NCI-H82 (cell line): ENCODE data around the gene DCBLD2.

Source experiments
- DNase-seq: peaks from one replicate; lab custom pipeline; 2025; lab: John Stamatoyannopoulos, UW

Gene DCBLD2, protein sequence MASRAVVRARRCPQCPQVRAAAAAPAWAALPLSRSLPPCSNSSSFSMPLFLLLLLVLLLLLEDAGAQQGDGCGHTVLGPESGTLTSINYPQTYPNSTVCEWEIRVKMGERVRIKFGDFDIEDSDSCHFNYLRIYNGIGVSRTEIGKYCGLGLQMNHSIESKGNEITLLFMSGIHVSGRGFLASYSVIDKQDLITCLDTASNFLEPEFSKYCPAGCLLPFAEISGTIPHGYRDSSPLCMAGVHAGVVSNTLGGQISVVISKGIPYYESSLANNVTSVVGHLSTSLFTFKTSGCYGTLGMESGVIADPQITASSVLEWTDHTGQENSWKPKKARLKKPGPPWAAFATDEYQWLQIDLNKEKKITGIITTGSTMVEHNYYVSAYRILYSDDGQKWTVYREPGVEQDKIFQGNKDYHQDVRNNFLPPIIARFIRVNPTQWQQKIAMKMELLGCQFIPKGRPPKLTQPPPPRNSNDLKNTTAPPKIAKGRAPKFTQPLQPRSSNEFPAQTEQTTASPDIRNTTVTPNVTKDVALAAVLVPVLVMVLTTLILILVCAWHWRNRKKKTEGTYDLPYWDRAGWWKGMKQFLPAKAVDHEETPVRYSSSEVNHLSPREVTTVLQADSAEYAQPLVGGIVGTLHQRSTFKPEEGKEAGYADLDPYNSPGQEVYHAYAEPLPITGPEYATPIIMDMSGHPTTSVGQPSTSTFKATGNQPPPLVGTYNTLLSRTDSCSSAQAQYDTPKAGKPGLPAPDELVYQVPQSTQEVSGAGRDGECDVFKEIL

DNA sequence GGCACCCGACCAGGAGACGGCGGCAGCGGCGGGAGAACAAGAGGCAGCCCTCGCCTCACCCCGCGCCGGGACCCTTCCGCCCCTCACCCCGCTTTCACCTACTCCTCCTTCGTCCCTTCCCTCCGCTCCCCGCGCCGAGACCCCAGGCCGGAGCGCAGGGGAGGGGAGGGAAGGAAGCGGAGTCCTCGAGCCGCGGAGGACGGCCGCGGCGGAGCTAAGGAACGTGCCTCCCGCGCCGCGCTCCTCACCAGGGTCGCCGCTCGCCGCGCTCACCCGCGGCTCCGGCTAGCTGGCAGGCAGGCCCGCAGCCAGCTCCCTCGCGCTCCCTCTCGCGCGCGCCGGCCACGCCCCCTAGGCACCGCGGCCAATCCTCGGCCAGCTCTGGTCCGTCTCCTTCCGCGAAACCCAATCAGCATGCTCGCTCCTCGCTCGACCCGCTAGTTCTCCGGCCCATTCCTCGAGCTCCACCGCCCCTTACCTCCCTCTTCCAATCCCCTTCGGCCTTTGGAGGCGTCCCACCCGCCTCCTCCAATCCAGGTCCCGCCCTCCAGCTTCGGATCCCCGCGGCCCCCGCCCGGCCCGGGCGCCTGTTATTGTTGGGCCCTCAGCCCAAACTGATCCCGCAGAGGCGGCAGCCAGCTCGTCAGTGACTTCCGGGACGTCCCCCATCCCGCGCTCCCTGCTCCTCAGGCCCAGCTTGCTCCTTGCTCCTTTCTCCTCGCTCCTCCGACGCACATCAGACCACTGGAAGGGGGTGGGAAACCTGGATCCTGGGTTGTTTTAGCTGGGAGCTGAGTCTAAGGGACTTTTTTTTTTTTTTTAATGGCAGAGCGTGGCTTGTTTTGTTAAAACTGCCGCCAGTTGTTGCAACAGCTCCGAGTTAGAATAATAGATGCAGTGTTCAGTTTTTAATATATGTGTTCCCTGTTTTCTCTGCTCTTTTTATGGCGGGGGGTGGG is at the start of gene DCBLD2:
Gene DCBLD2, minus strand, starts transcription at position 304 of the 959 bp plus-strand sequence. CDS start 369 bp downstream, outside the sequence.
- DNase-seq = peak; percentile 100

DNA sequence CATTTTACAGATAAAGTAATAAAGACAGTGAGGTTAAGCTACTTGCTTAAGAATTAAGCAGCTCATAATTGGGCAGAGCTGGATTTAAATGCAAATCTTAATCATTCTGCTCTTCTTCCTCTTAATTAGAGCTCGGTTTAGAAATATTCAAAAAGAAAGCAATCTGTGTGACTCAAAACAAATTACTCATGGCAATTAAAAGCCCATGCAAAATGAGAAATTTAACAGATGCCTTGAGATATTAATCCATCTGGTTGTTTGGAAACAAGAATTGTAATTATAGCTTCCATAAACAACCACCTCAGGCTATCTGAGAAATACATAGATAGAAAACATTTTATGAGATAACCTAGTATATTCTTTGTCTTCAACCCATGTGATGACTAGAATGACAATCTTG is 44.2 kb upstream of the DCBLD2 start:
- no peak for DNase-seq

DNA sequence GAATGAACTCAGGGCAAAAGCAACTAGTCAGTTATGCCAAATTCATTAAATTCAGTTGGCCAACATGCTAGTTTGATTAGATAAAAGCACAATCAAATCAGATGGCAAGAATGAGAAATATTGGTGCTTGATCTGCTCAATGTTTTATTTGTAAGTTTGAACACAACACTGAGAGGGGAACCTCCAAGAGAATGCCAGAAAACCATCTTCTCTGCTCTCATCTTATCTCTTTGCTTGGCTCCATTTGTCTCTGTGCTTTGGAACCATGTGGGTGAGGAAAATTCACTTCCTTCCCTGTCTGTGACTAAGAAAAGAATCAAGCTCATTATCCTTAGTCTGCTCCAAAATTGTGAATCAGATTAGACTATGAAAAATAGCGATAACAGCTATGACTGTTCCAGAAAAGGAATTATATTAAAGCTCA is 43.6 kb upstream of the DCBLD2 start:
- no peak for DNase-seq

DNA sequence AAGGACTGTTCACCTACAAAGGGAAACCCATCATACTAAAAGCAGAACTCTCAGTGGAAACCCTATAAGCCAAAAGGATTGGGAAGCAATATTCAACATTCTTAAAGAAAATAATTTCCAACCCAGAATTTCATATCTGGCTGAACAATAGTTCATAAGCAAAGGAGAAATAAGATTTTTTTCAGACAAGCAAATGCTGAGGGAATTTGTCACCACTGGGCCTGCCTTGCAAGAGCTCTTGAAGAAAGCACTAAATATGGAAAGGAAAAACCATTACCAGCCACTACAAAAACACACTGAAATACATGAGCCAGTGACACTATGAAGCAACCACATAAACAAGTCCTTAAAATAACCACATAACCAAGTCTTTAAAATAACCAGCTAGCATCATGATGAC is 28.9 kb upstream of the DCBLD2 start:
- no peak for DNase-seq

DNA sequence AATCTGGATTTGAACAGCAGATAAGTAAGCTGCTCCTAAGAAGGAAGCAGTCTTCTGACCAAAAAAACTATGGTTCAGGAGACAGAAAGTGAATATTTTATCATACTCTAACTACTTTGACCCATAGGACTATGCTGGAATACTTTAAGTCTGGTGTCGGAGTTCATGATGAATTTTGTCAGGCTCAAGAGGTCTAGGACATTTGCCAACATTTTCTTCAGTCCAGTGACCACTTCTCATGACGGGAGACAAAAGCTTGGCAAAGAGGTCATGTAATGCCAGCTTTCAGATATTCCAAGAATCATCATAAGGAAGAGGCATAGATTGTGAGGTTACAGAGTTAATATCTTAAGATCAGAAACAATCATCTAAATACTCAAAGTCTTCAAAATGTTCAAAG is 20.5 kb upstream of the DCBLD2 start:
- DNase-seq = no peak

DNA sequence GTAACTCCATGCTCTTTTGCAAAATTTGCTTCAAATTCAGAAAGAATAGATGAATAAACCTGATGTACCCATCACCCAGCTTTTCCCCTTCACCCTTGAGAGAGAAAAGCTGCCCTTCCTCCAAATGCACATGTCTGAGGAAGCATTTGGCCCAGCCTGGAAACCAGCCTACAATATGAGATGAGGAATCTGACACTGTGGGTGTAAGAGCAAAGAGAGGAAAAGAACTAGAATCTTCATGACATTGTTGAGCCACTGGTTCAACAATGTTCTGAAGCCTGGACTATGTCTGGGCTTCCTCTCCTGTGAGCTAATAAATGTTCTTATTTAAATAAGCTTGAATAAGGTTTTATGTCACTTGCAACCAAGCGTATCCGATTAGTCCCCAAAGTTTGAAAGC is 18.7 kb upstream of the DCBLD2 start:
- no peak for DNase-seq

DNA sequence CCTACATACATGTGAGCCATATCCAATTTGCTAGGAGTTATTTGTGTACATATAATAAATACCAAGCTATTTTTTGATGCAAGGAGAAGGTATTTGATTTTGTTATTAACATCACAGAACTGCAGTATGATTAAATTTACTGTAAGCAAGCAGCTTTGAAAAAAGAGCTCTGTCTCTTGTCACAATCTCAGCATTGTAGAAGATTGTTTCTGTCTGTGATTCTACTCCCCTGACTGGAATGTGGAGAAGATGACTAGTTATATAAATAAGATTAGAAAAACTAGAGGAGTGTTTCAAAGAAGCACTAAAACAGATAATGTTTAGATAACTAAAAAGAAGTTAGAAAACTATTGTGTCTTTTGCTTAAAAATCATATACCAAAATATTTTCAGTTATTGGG is 17.1 kb upstream of the DCBLD2 start:
- DNase-seq = no peak

DNA sequence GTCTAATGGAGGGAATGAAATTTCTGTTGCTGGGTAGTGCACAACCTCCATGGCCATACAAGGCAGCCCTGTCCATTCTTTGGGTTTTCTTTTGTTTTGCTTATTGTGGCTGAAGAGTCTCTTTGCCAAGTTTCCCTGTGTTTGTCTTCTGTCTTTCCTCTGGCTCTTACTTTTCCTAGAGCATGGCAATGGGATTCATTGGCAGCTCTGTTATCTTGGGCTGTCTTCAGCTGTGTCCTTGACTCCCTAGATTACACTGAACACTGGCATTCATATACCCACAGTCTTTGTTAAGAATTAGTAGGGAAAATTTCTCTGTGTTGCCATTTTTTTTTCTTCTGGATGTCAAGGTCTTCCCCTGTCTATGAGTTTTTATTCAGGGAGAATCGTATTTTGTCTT is 16.1 kb upstream of the DCBLD2 start:
- no peak for DNase-seq

DNA sequence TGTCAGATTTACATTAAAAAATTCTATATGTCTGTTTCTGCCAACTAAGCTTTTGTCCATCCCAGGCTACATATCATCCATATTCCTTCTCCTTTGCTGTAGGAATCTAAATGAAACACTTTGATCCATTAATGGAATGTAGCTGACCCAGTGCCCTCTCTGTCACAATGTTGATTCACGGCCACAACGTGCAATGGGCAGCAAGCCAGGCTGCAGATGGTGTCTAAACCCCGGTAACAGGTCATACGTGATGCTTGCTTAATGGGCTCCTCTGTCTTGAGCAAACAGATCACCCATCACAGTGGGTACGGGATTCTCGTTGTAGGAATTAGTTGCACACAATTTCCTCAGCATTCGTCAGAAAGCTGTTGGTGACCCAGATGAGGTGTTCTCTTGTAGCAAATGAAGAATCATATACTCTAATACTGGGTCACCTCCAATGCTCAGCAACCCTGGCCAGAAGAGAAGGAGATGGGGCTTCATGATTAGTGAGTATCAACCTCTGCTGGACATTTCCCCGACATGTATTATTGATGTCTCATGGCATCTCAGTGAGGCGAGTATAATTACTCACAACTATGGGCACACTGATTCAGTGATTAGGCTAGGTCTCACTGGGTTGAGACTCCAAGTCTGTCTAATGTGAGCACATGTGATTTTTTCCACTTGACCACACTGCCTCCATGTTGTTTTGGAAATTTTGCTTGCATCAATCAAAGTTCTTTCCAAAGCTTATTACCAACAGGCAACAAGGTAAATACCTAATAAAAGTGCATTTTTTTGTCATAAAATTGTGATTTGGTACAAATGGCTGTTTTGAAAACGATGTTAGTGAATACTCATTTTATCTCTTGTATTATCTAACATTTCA is 12.9 kb upstream of the DCBLD2 start:
- DNase-seq = peak; percentile 41

DNA sequence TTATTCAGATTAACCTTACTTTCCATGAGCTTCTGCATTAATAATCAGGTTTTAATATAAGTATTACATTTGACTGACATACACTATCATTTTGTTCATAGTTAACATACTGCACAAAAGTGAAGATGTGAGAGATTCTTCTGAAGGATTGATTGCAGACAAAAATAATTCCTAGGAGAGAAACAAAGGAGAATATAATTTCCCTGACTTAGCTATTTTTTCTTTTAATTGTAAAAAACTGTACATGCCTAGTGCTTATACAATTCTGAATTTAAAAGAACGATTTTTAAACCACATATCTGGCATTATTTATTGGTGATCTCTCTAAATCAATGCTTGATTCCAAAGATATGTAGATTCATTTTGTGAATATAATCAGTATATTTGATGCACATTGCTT is 11.0 kb upstream of the DCBLD2 start:
- DNase-seq = no peak

DNA sequence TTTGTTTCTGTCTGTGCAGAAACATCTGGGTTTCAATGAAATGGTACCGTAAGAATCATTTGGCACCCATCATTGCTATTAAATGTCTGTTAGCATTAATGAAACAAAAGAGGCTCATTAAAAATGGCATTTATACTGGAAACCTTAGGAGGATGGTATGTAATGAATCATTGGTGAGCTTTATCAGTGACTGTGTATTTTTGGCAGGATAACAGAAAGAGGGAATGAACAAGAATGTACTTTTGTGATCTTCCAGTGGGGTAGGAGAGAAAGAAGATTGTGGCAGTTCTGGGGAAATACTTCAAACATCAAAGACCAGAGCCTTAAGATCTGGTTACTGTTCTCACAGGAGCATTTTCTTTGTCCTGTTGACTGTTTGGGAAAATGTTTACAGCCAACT is 4.7 kb upstream of the DCBLD2 start:
- no peak for DNase-seq

DNA sequence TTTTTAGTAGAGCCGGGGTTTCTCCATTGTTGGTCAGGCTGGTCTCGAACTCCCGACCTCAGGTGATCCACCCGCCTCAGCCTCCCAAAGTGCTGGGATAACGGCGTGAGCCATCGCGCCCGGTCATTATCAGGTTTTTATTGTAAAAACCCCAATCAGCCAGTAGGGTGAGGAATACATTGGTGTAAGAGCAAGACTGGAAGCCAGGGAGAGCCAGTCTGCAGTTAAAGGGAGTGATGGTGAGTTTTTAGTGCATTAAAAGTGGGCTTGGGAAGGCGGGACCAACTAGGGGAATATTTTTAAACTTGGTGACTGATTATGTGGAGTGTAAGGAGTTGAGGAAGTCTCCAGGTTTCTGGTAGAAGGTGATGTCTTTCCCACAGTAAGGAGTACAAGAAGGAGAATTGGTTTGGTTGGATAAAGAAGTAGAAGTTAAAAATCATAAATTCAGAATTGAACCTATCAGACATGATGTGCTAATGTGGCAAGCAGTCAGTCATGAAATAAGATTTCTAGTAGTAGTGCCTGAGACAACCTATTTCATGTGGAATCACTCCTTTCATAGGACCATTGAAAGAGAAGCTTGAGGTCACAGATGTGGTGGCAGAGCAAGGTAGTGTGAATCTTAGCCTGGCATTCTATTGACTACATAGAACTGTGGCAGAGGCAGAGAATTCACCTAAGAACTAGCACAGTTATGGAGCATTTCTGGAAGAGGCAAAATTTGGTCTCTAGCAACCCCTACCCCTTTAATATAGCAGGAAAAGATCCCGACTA is 2.4 kb upstream of the DCBLD2 start:
- DNase-seq = no peak

DNA sequence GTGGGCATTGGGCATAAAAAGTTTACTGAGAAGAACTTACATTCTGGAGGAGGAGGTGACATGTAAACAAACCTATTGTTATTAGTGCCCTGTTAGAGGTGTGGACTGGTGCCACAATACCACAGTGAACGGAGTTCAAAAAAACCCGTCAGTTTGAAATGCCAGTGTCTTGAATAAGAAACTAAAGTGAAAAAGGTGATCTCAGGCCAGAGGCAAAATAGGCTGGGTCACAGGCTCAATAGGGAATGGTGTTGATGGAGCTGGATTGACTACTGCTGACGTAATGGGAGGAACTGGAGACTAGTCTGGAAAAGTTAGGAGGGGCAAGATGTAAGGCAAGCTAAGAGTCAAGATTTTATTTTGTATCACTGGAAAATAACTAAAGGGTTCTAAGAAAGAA is 1.6 kb upstream of the DCBLD2 start:
- DNase-seq = no peak

DNA sequence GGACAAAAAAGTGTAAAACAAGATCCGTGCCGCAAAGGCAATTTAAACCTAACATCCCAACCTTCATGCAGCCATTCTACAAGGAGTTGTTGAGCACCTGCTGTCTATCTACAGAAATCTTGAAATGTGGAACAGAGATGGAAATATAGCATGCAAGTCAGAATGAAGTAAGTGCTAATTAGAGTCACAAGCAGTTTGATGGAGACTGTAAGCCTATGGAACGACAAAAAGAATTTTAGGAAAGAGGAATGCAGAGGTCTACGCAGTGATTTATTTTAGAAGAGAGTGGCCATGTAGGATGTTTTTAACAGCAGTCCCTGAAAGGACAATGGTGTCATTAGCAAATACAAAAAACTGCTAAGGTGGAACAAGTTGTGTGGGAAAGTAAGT is 851 bp upstream of the DCBLD2 start:
- DNase-seq = peak; percentile 47

DNA sequence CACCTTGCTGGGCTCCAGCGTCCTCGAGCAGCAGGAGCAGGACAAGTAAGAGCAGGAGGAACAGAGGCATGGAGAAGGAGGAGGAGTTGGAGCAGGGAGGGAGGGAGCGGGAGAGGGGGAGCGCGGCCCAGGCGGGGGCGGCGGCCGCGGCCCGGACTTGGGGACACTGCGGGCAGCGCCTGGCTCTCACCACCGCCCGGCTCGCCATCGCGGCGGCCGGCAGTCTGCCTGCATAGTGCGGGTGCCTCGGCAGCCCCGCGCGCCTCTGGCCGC is 440 bp downstream of the DCBLD2 start:
- DNase-seq = peak; percentile 78

DNA sequence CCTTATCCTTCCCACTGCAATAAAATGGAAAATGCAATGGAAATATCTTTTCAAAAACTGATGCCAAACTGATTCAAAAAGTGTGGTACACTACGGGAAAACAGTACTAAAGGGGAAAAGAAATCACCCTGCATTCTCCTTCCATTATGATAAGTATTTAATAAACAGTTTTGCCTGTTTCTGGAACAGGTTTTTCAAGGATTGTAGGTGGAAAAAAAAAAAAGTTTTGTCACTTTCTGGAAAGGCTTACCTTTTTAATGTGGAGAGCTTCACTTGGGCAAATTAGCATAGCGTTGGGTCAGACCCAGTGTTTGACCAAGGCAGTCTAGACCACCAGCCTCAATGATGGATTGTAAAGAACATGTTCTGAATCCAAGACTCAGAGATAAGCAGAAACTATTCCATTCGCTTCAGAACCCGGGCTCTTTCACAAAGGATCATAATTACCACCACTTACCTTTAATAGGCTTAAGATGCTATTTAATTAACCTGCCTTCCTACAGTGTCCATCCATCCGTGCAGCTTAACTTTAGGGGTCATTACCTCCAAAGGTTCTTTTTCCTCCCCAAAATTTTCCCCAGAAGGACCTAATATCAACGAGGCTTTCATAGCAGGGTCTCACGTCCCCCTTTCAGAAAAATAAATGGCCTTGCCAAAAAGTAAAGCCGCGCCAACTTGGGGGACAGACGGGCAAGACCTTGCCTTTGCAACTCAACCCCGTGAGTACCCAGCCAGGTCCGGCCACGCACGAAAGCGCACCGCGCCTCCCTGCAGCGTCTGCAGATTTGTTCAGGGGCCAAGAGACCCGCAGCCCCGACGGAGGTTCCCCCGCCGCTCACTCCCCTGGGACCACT is 1.0 kb downstream of the DCBLD2 start:
- DNase-seq = peak; percentile 77

DNA sequence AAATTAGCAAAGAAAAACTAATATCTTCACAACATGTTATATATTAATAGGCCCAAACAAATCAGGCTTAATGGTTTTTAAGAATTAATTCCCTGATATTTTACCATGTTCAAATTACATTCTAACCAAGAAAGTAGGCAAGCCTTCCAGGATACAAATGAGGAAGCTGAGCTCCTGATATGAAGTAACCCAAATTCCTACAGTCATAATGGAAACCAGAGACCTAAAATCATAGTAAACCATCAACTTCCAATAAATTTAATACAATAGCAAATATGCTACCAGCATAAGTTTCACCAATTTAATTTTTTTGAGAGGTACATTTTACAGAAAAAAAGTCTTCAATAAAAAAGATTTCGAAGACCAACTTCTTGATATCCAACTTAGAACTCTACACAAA is 3.8 kb downstream of the DCBLD2 start:
- no peak for DNase-seq

DNA sequence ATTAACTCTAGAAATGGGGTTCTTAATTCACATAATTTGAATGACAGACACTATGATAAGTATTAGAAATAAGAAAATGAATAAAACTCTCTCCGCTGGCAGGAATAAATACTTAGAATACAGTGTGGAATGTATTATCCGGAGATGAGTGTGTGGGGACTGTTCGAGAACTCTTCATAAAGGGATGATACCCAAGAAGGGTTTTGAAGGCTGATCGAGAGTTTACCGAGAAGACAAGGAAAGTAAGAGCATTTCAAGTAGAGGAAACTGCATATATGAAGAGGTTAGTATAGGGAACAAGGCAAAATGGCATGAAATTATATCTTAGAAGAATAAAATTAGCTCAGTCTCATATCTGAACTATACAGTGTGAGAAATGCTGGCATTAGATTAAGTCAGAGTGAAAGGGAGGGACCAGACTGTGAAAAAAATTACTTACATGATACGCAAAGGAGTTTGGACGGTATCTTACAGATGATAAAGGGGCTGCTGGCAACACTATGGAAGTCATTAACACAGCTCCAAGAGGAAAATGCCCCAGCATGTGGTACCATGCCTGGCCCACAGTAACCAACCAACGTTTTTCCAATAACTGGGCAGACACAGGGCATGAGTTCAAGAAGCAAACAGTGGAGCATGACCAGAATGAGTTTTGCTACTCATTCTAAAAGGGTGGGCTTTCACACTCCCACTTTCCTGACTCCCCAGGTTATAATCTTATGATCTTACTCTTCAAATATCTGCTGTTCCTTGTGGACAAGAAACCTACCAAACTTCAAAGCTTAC is 6.5 kb downstream of the DCBLD2 start:
- no peak for DNase-seq

DNA sequence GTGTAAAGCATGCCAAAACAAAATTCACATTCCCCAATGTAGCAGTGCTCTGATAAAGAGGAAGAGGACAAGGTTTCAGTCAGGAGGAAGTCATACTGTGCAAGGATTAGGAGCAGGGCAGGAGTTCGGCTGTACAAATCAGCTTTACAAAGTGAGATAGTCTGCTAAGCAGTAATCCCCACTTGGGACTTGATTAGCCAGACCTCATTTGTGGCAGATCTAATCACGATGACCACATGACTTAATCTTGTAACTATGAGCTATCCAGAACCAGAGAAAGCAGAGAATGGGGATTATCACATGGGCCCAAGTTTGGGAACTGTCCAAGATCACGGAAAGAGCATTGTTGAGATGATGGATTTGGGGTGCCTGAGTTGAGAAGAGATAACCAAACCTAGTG is 7.8 kb downstream of the DCBLD2 start:
- DNase-seq = peak; percentile 97
